IMR-90 (cell line): ENCODE results near the gene AGBL1. TPM values are rescaled to one million over a fixed set of nuclear protein-coding genes. Genes with fewer than 3 reads are reported as not detected.

Experiments
- ATAC-seq: fragments of 200-7000 bp; cut with Tn5 transposase; 2 replicates; pipeline ENCODE4 v1.9.1; 2020; ENCODE audit warnings: low read depth, mild to moderate bottlenecking, moderate library complexity
- BruUV-seq: library from RNA; stranded (reverse); fragments of 400-500 nt; replicated peaks from 2 replicates; lab custom pipeline; 2021; lab: Mats Ljungman, UMichigan
- CTCF ChIA-PET: fragments of 300-600 bp; formaldehyde crosslinking; extraction: SDS; loops from one replicate; lab custom pipeline; 2021; ENCODE audit warnings: antibody characterized with exemption; lab: Yijun Ruan, JAX
- POLR2A ChIA-PET: fragments of 300-600 bp; sonication (Branson Sonifier 250); formaldehyde crosslinking; loops from one replicate; lab custom pipeline; 2022; ENCODE audit warnings: antibody characterized with exemption; ENCODE audit not compliant: unreplicated experiment; lab: Charles Lee
- DNase-seq: peaks from one replicate; pipeline ENCODE4 v3.0.0; 2013
- H2AFZ ChIP-seq: replicated peaks from 2 replicates; pipeline ENCODE3; 2013; ENCODE audit warnings: low read length, mild to moderate bottlenecking; ENCODE audit not compliant: poor library complexity
- H2AK5ac ChIP-seq: 2 replicates; pipeline ENCODE4 v1.6.1; 2013; ENCODE audit warnings: low read depth, low read length, inconsistent platforms
- H2AK9ac ChIP-seq: replicated peaks from 2 replicates; pipeline ENCODE3; 2013; ENCODE audit warnings: mild to moderate bottlenecking, low read depth, low read length, moderate library complexity; ENCODE audit not compliant: poor library complexity
- H2BK120ac ChIP-seq: 2 replicates; pipeline ENCODE4 v1.6.1; 2013; ENCODE audit warnings: low read depth, low read length, inconsistent platforms
- H2BK15ac ChIP-seq: 3 replicates; pipeline ENCODE4 v1.6.1; 2013; ENCODE audit warnings: low read depth, low read length, inconsistent platforms
- H2BK20ac ChIP-seq: 2 replicates; pipeline ENCODE4 v1.6.1; 2013; ENCODE audit warnings: low read depth, mild to moderate bottlenecking, inconsistent platforms, low read length, moderate library complexity
- H2BK5ac ChIP-seq: 2 replicates; pipeline ENCODE4 v1.6.1; 2013; ENCODE audit warnings: mild to moderate bottlenecking, low read depth, low read length, inconsistent platforms; ENCODE audit not compliant: poor library complexity, severe bottlenecking
- H3K14ac ChIP-seq: replicated peaks from 2 replicates; pipeline ENCODE4 v1.6.1; 2013; ENCODE audit warnings: low read depth, low read length, inconsistent platforms
- H3K18ac ChIP-seq: 2 replicates; pipeline ENCODE4 v1.6.1; 2013; ENCODE audit warnings: low read depth, low read length, control low read depth
- H3K23ac ChIP-seq: 2 replicates; pipeline ENCODE4 v1.6.1; 2013; ENCODE audit warnings: low read depth, low read length, inconsistent platforms
- H3K27ac ChIP-seq: 2 replicates; pipeline ENCODE4 v1.5.1; 2013; ENCODE audit warnings: mild to moderate bottlenecking, control low read depth, low read length; ENCODE audit not compliant: insufficient read depth
- H3K27me3 ChIP-seq: 2 replicates; pipeline ENCODE4 v1.6.1; 2013; ENCODE audit warnings: low read length; ENCODE audit not compliant: control insufficient read depth, insufficient read depth
- H3K36me3 ChIP-seq: 2 replicates; pipeline ENCODE4 v1.6.1; 2013; ENCODE audit warnings: low read length, mixed read lengths; ENCODE audit not compliant: control insufficient read depth, insufficient read depth
- H3K4ac ChIP-seq: 2 replicates; pipeline ENCODE4 v1.6.1; 2013; ENCODE audit warnings: low read depth, low read length, inconsistent platforms
- H3K4me1 ChIP-seq: 2 replicates; pipeline ENCODE4 v1.6.1; 2013; ENCODE audit warnings: low read length, mixed read lengths; ENCODE audit not compliant: control insufficient read depth, insufficient read depth
- H3K4me2 ChIP-seq: 2 replicates; pipeline ENCODE4 v1.6.1; 2013; ENCODE audit warnings: low read depth, mild to moderate bottlenecking, control low read depth, low read length, moderate library complexity
- H3K4me3 ChIP-seq: 2 replicates; pipeline ENCODE4 v1.5.1; 2013; ENCODE audit warnings: low read depth, mild to moderate bottlenecking, control low read depth, low read length, moderate library complexity; ENCODE audit not compliant: insufficient read depth
- H3K56ac ChIP-seq: 2 replicates; pipeline ENCODE4 v1.6.1; 2013; ENCODE audit warnings: low read length, inconsistent platforms; ENCODE audit not compliant: insufficient read depth; ENCODE audit errors: extremely low read depth
- H3K79me1 ChIP-seq, 2 experiments: 2 replicates each; pipeline ENCODE4 v1.6.1; 2013; ENCODE audit warnings: low read length in 2 of 2, inconsistent platforms in 1 of 2, low read depth in 1 of 2
- H3K9ac ChIP-seq: 2 replicates; pipeline ENCODE4 v1.6.1; 2013; ENCODE audit warnings: low read depth, low read length, control low read depth
- H3K9me1 ChIP-seq: 2 replicates; pipeline ENCODE4 v1.6.1; 2013; ENCODE audit warnings: low read length, inconsistent platforms; ENCODE audit not compliant: insufficient read depth
- H3K9me3 ChIP-seq: 2 replicates; pipeline ENCODE4 v1.6.1; 2013; ENCODE audit warnings: low read length; ENCODE audit not compliant: control insufficient read depth, insufficient read depth
- H4K20me1 ChIP-seq: 2 replicates; pipeline ENCODE4 v1.6.1; 2013; ENCODE audit warnings: low read length, inconsistent platforms; ENCODE audit not compliant: insufficient read depth
- H4K5ac ChIP-seq: 2 replicates; pipeline ENCODE4 v1.6.1; 2013; ENCODE audit warnings: mild to moderate bottlenecking, low read depth, low read length, control low read depth
- H4K8ac ChIP-seq, 2 experiments: 2 replicates each; pipeline ENCODE4 v1.6.1; 2013; ENCODE audit warnings: low read depth in 2 of 2, low read length in 2 of 2, control low read depth in 1 of 2, inconsistent platforms in 1 of 2
- H4K91ac ChIP-seq: 2 replicates; pipeline ENCODE4 v1.6.1; 2013; ENCODE audit warnings: low read depth, low read length, inconsistent platforms; ENCODE audit not compliant: insufficient read depth
- BHLHE40 ChIP-seq: fragments of 150-350 bp; IDR thresholded peaks from 2 replicates; pipeline ENCODE4 v1.6.1; 2016; ENCODE audit warnings: mild to moderate bottlenecking, low read depth, low read length
- CEBPB ChIP-seq: IDR thresholded peaks from 2 replicates; pipeline ENCODE4 v1.6.1; 2012; ENCODE audit warnings: low read depth, low read length, improper control_type of control experiment
- CHD1 ChIP-seq: IDR thresholded peaks from 2 replicates; pipeline ENCODE4 v1.6.1; 2012; ENCODE audit warnings: low read depth, low read length, improper control_type of control experiment
- CTCF ChIP-seq: conservative IDR thresholded peaks from 2 replicates; pipeline ENCODE4 v1.5.1; 2012; ENCODE audit warnings: mild to moderate bottlenecking, low read depth, low read length, improper control_type of control experiment
- ELK1 ChIP-seq: fragments of 150-350 bp; IDR thresholded peaks from 2 replicates; pipeline ENCODE4 v1.6.1; 2016; ENCODE audit warnings: low read depth, mild to moderate bottlenecking, low read length, moderate library complexity, borderline replicate concordance
- FOS ChIP-seq: fragments of 150-350 bp; IDR thresholded peaks from 2 replicates; pipeline ENCODE4 v1.6.1; 2016; ENCODE audit warnings: low read depth, low read length
- MAFK ChIP-seq: IDR thresholded peaks from 2 replicates; pipeline ENCODE4 v1.6.1; 2012; ENCODE audit warnings: low read depth, low read length, improper control_type of control experiment
- MAZ ChIP-seq: IDR thresholded peaks from 2 replicates; pipeline ENCODE4 v1.6.1; 2012; ENCODE audit warnings: low read depth, mild to moderate bottlenecking, low read length, improper control_type of control experiment, moderate library complexity, borderline replicate concordance
- MXI1 ChIP-seq: IDR thresholded peaks from 2 replicates; pipeline ENCODE4 v1.6.1; 2012; ENCODE audit warnings: low read depth, mild to moderate bottlenecking, low read length, moderate library complexity, borderline replicate concordance
- NFE2L2 ChIP-seq: fragments of 150-350 bp; IDR thresholded peaks from 2 replicates; pipeline ENCODE4 v1.6.1; 2016; ENCODE audit warnings: low read depth, mild to moderate bottlenecking, low read length
- POLR2A ChIP-seq: IDR thresholded peaks from 2 replicates; pipeline ENCODE4 v1.6.1; 2012; ENCODE audit warnings: mild to moderate bottlenecking, low read depth, low read length
- RAD21 ChIP-seq: IDR thresholded peaks from 2 replicates; pipeline ENCODE4 v1.6.1; 2012; ENCODE audit warnings: low read length, improper control_type of control experiment
- RCOR1 ChIP-seq: IDR thresholded peaks from 2 replicates; pipeline ENCODE4 v1.6.1; 2012; ENCODE audit warnings: mild to moderate bottlenecking, low read length, improper control_type of control experiment; ENCODE audit not compliant: insufficient replicate concordance
- RFX5 ChIP-seq: IDR thresholded peaks from 2 replicates; pipeline ENCODE4 v1.8.0; 2012; ENCODE audit warnings: low read depth, mild to moderate bottlenecking, low read length, moderate library complexity
- SMC3 ChIP-seq: fragments of 150-350 bp; IDR thresholded peaks from 2 replicates; pipeline ENCODE4 v1.6.1; 2016; ENCODE audit warnings: low read depth, mild to moderate bottlenecking, antibody characterized with exemption, low read length, moderate library complexity
- USF2 ChIP-seq: fragments of 150-350 bp; IDR thresholded peaks from 2 replicates; pipeline ENCODE4 v1.6.1; 2017; ENCODE audit warnings: mild to moderate bottlenecking, antibody characterized with exemption, low read length, low read depth
- WGBS, 2 experiments: methylation state at CpG; one replicate each; pipeline versions ENCODE4 v1.1.5 to v1.1.7; 2013; ENCODE audit warnings: missing lambda C conversion rate in 2 of 2; ENCODE audit not compliant: insufficient read length in 1 of 2; ENCODE audit errors: extremely low coverage in 2 of 2; 5-methylcytosine and 5-hydroxymethylcytosine counted together
- dilution Hi-C: fragments of 300-500 bp; cut with HindIII; formaldehyde crosslinking; loops from one replicate; pipeline ENCODE4 v1.14.3; 2018; ENCODE audit warnings: low sequenced_read_pairs; ENCODE audit not compliant: unreplicated experiment
- in situ Hi-C: fragments of 300-500 bp; cut with MboI; formaldehyde crosslinking; loops from 3 replicates; pipeline ENCODE4 v1.14.3; 2019; ENCODE audit warnings: low sequenced_read_pairs, inconsistent platforms, mixed read lengths
- intact Hi-C: fragments of 100-400 bp; cut with micrococcal nuclease; formaldehyde crosslinking; loops from 2 replicates; pipeline ENCODE4 v1.10.0; 2022
- polyA plus RNA-seq, 3 experiments: library from polyadenylated mRNA; depleted of rRNA; stranded (reverse); fragments of >200 nt; gene quantifications; 2 replicates each; pipeline ENCODE4 v1.2.3, GENCODE V29; 2012; ENCODE audit warnings: low replicate concordance in 1 of 3
- total RNA-seq: library from RNA; depleted of rRNA; stranded (reverse); fragments of >200 nt; gene quantifications from 2 replicates; pipeline ENCODE4 v1.2.3, GENCODE V29; 2012

The AGBL1 gene
- total and polyA plus RNA-seq, 2 of the 4 experiments (the other 2 are of a cell fraction) = not detected

- CTCF ChIA-PET = no interaction called here
- WGBS, 2 experiments = no CpG with 5 or more reads among the region's 4 CpGs
- no peak overlapping the region for H4K8ac ChIP-seq
- peaks cover 21% of the 10 kb centered on the region for H3K9me3 ChIP-seq
- dilution Hi-C loops (no loop called here), in situ Hi-C loops (no loop called here), intact Hi-C loops (no loop called here)
- no peak overlapping the region for H2AK9ac ChIP-seq
- no peak overlapping the region for H3K4ac ChIP-seq
- DNase-seq (no peak), ATAC-seq (no peak)
- H3K36me3 ChIP-seq = no peaks in the 10 kb centered on the region
- H3K14ac ChIP-seq = no peak overlapping the region
- no peak overlapping the region for H3K27ac ChIP-seq
- no peak overlapping the region for H2BK20ac ChIP-seq
- no peak overlapping the region for H3K4me2 ChIP-seq
- H2BK15ac ChIP-seq = no peak overlapping the region
- no peaks in the 10 kb centered on the region for H3K4me1 ChIP-seq
- H4K5ac ChIP-seq = no peak overlapping the region
- H3K27me3 ChIP-seq = no peaks in the 10 kb centered on the region
- no peak overlapping the region for H3K9ac ChIP-seq
- no peaks in the 10 kb centered on the region for H3K9me1 ChIP-seq
- H4K20me1 ChIP-seq = no peaks in the 10 kb centered on the region
- no peak overlapping the region for H2AK5ac ChIP-seq
- H2AFZ ChIP-seq = no peak overlapping the region
- H4K91ac ChIP-seq = no peak overlapping the region
- BruUV-seq = no TSS peak
- no peak overlapping the region for H3K18ac ChIP-seq
- POLR2A ChIA-PET = no interaction called here
- H2BK120ac ChIP-seq = no peak overlapping the region
- no peak overlapping the region for H3K23ac ChIP-seq
- TF ChIP-seq POLR2A (no peak), RAD21 (no peak), RCOR1 (no peak), MXI1 (no peak), MAZ (no peak), CTCF (no peak), FOS (no peak), USF2 (no peak), ELK1 (no peak), MAFK (no peak), RFX5 (no peak), CHD1 (no peak), BHLHE40 (no peak), SMC3 (no peak), CEBPB (no peak), NFE2L2 (no peak)
- H3K79me1 ChIP-seq = no peaks in the 10 kb centered on the region
- H3K4me3 ChIP-seq = no peak overlapping the region
- no peak overlapping the region for H3K56ac ChIP-seq
- H2BK5ac ChIP-seq = no peak overlapping the region
These were observed 359.9 kb downstream of the AGBL1 start for GRCh38 chr15:86439614-86440013.
